ENCODE results near the gene PPP2R2C. TPM values are rescaled to one million over a fixed set of nuclear protein-coding genes. Genes with fewer than 3 reads are reported as not detected.

PPP2R2C gene
- total RNA-seq, 1 experiment from 2014 or later = 8.1 TPM

DNA sequence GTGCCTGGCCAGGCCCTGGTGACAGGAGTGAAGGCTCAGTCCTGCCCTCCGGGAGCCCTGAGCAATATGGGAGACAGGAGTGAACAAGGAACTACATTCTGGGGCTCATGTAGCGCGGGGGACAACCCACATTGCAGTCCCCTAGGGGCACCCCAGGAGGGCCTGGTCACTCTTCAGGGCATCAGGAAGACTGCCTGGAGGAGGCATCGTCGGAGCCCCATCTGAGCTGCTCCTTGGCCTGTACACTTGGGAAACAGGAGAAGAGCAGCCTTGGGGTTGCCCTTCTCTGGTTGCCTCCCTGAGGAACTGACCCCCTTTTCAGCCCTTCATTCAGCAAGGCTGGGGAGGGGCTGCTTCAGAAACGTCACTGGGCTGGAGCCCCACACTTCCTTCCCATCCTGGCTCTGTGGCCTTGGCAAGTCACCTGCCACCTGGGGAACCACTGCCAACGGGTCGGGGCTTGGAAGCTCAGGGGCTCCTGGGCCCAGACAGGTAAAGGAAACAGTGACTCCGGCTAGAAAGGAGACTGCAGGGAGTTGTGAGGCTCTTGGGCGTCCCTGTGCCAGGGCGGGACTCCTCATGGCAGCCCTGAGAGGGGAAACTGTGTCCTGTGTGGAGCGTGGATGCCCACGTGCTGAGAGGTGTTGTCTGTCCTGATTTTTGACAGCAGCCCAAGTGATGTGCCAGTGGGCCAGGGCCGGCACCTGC, 192.7 kb downstream of the PPP2R2C start:
- peaks cover 6 to 16% of the 10 kb centered on the region in 2 experiments; a peak in 3 of 4 replicates for H3K4me1 Mint-ChIP-seq
- H3K14ac ChIP-seq (ENCODE audit: insufficient read depth, low read length) = no peak overlapping the region; the same call in 1 of the 2 replicates
- no peak overlapping the region for H3K56ac ChIP-seq (ENCODE audit: insufficient read length, low read depth, low read length)
- H3K4me2 ChIP-seq (ENCODE audit: insufficient read depth, insufficient read length, low read length) = no peak overlapping the region
- no peaks in the 10 kb centered on the region for H3K79me1 ChIP-seq (ENCODE audit: insufficient read depth, low read depth, low read length, poor library complexity, severe bottlenecking)
- no peak overlapping the region for H4K5ac ChIP-seq (ENCODE audit: insufficient read length, low read depth, low read length)
- H4K8ac ChIP-seq (replicated peaks; ENCODE audit: insufficient read length, low read depth, low read length) = no peak overlapping the region
- no peak overlapping the region for H3T11ph ChIP-seq (ENCODE audit: low read length)
- no peaks in the 10 kb centered on the region for H3K27me3 ChIP-seq (ENCODE audit: insufficient read depth, low read length)
- no peaks in the 10 kb centered on the region; the same call in 1 of the 2 replicates for H3K4me1 ChIP-seq (ENCODE audit: insufficient read depth, low read length)
- H3K9me3 Mint-ChIP-seq = no peaks in the 10 kb centered on the region
- H3K23ac ChIP-seq (ENCODE audit: insufficient read length, low read depth, low read length) = no peak overlapping the region
- no peak overlapping the region for H2BK15ac ChIP-seq (ENCODE audit: low read depth, low read length)
- DNase-seq = no peak
- no peak overlapping the region for H3K18ac ChIP-seq (ENCODE audit: insufficient read length, low read depth, low read length)
- H3K27ac ChIP-seq (ENCODE audit: insufficient read length, low read depth, low read length) = no peak overlapping the region
- H3K9ac ChIP-seq (ENCODE audit: extremely low read depth, insufficient read length, low read length) = no peak overlapping the region
- peaks cover 4 to 11% (median 8%) of the 10 kb centered on the region in 3 experiments; a peak in 5 of 7 replicates for H3K36me3 Mint-ChIP-seq (ENCODE audit: insufficient read depth in 1 of 3, low read depth in 3 of 3)
- H2BK120ac ChIP-seq (ENCODE audit: low read depth, low read length, poor library complexity, severe bottlenecking) = no peak overlapping the region
- no CpG with 5 or more reads among the region's 14 CpGs for WGBS (ENCODE audit: extremely low coverage, insufficient read length, low lambda C conversion rate)
- H4K20me1 ChIP-seq (ENCODE audit: control insufficient read depth, insufficient read depth, insufficient read length) = no peaks in the 10 kb centered on the region
- no peak overlapping the region for H2BK5ac ChIP-seq (ENCODE audit: insufficient read length, low read length)
- H4K91ac ChIP-seq (ENCODE audit: insufficient read length, low read depth, low read length) = no peak overlapping the region
- no peaks in the 10 kb centered on the region for H3K23me2 ChIP-seq (ENCODE audit: insufficient read length, low read depth, low read length, poor library complexity, severe bottlenecking)
- no peak overlapping the region for H3K27ac Mint-ChIP-seq
- H3K79me2 ChIP-seq (ENCODE audit: insufficient read depth, low read length) = no peaks in the 10 kb centered on the region
- no peak overlapping the region for H2AK5ac ChIP-seq (ENCODE audit: insufficient read length, low read length)
- H3K27me3 Mint-ChIP-seq (ENCODE audit: low read depth) = no peaks in the 10 kb centered on the region
- TF ChIP-seq CTCF (conservative IDR thresholded peaks at IDR 0.05) = no peak
- H3K9me3 ChIP-seq (ENCODE audit: control insufficient read depth, low read depth, low read length) = no peaks in the 10 kb centered on the region
- no peak overlapping the region for H2BK20ac ChIP-seq (ENCODE audit: low read depth, low read length, poor library complexity, severe bottlenecking)
- H2AFZ ChIP-seq (ENCODE audit: low read length) = no peak overlapping the region
- H3K4me3 Mint-ChIP-seq = no peak overlapping the region
- no peak overlapping the region for H3K4ac ChIP-seq (ENCODE audit: low read depth, low read length)
- H2BK12ac ChIP-seq (ENCODE audit: insufficient read length, low read depth, low read length) = no peak overlapping the region

Measured in H9 (cell line).